ENCODE data around the gene TMEM101.

DNA sequence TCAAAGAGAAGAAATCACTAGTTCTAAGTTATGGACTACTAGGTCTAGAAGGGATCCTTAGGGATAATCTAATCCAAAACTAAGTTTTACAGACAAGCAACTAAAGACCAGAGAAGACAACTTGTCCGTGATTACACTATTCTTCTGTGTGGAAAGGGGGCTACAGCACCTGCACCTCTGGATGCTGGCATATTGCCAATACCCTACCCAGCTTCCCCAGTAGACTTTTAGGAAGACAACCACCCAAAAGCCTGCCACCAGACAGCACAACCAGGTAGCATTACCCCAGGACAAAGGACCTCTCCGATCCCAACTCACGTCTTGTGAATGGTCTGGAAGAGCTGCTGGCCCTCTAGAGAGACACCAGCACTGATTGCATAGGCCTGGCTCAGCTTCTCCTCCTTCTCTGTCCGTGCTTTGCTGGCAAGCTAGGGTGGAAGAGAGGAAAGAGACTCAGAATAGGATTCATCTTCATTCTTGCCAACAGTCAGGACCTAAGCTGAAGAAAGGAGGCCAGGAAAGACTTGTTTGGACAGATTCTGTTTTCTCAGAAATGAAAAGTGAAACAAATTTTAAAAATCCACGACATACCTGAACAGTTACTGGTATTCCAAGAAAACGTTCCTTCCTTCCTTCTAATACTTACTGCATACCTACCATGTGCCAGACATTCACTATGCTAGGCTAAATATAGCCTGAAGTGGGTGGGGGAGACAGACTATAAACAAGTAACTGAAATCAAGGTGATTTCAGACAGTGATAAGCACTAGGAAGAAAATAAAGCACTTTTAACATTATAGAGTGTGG is 25.3 kb upstream of the TMEM101 start:
- TF ChIP-seq, protein P1, sequence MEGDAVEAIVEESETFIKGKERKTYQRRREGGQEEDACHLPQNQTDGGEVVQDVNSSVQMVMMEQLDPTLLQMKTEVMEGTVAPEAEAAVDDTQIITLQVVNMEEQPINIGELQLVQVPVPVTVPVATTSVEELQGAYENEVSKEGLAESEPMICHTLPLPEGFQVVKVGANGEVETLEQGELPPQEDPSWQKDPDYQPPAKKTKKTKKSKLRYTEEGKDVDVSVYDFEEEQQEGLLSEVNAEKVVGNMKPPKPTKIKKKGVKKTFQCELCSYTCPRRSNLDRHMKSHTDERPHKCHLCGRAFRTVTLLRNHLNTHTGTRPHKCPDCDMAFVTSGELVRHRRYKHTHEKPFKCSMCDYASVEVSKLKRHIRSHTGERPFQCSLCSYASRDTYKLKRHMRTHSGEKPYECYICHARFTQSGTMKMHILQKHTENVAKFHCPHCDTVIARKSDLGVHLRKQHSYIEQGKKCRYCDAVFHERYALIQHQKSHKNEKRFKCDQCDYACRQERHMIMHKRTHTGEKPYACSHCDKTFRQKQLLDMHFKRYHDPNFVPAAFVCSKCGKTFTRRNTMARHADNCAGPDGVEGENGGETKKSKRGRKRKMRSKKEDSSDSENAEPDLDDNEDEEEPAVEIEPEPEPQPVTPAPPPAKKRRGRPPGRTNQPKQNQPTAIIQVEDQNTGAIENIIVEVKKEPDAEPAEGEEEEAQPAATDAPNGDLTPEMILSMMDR (IDR thresholded peaks at IDR 0.05): no peak
- TF ChIP-seq POLR2A (IDR thresholded peaks at IDR 0.05): no peak
